GM19099 (cell line): ENCODE data around the gene MCM10.

ENCODE experiments used
- POLR2A ChIP-seq: IDR thresholded peaks from 3 replicates; pipeline ENCODE4 v1.6.1; 2011; ENCODE audit warnings: low read depth; ENCODE audit not compliant: insufficient read length; ENCODE audit errors: extremely low read depth

Gene MCM10

GRCh38 chr10:13224210-13224995 is 63.0 kb downstream of the MCM10 start:
- no peak for TF ChIP-seq POLR2A

- no peak for TF ChIP-seq POLR2A
Observed at GRCh38 chr10:13225601-13226000, 64.2 kb downstream of the MCM10 start.

GRCh38 chr10:13227031-13227430 is 65.7 kb downstream of the MCM10 start:
- TF ChIP-seq POLR2A: no peak

- no peak for TF ChIP-seq POLR2A
Observed at GRCh38 chr10:13231190-13231589, 69.8 kb downstream of the MCM10 start.

GRCh38 chr10:13231808-13232207 is 70.5 kb downstream of the MCM10 start:
- no peak for TF ChIP-seq POLR2A

GRCh38 chr10:13233358-13233757 is 72.0 kb downstream of the MCM10 start:
- no peak for TF ChIP-seq POLR2A

- TF ChIP-seq POLR2A: no peak
Observed at GRCh38 chr10:13234172-13234571, 72.8 kb downstream of the MCM10 start, which contains the start of gene UCMA. Gene UCMA, minus strand, starts transcription at chr10:13234374. Its CDS starts 116 bp downstream, at chr10:13234258.

- no peak for TF ChIP-seq POLR2A
Observed at GRCh38 chr10:13236638-13237037, 75.3 kb downstream of the MCM10 start.

GRCh38 chr10:13238271-13239077 is 77.1 kb downstream of the MCM10 start:
- TF ChIP-seq POLR2A: no peak

GRCh38 chr10:13239923-13240322 is 78.6 kb downstream of the MCM10 start:
- no peak for TF ChIP-seq POLR2A

- no peak for TF ChIP-seq POLR2A
Observed at GRCh38 chr10:13241613-13242012, 80.3 kb downstream of the MCM10 start.

- TF ChIP-seq POLR2A: no peak
Observed at GRCh38 chr10:13247246-13247645, 85.9 kb downstream of the MCM10 start.

GRCh38 chr10:13247784-13248183 is 86.4 kb downstream of the MCM10 start:
- TF ChIP-seq POLR2A: no peak

GRCh38 chr10:13253726-13254125 is 92.4 kb downstream of the MCM10 start:
- no peak for TF ChIP-seq POLR2A

- no peak for TF ChIP-seq POLR2A
Observed at GRCh38 chr10:13256627-13257026, 95.3 kb downstream of the MCM10 start.

GRCh38 chr10:13257621-13258140 is 96.3 kb downstream of the MCM10 start:
- TF ChIP-seq POLR2A: no peak
